SK-N-SH (cell line): ENCODE results near the gene MANSC1.

ENCODE experiments used
- EP300 ChIP-seq, 2 experiments: IDR thresholded peaks; 2 replicates each; pipeline versions ENCODE4 v1.4.0 to v1.6.1; 2012; ENCODE audit warnings: borderline replicate concordance in 1 of 2, low read depth in 1 of 2, low read length in 1 of 2
- PBX3 ChIP-seq: IDR thresholded peaks from 2 replicates; pipeline ENCODE4; 2012
- RAD21 ChIP-seq: IDR thresholded peaks from 2 replicates; pipeline ENCODE4 v1.6.1; 2012; ENCODE audit warnings: mild to moderate bottlenecking, low read length
- SIN3A ChIP-seq: IDR thresholded peaks from 2 replicates; pipeline ENCODE4 v1.6.1; 2012; ENCODE audit warnings: low read depth, mild to moderate bottlenecking, low read length, moderate library complexity, borderline replicate concordance
- TAF1 ChIP-seq: IDR thresholded peaks from 2 replicates; pipeline ENCODE4 v1.6.1; 2012; ENCODE audit warnings: low read depth, mild to moderate bottlenecking, low read length, moderate library complexity, borderline replicate concordance
- USF2 ChIP-seq: fragments of 150-350 bp; IDR thresholded peaks from 2 replicates; pipeline ENCODE4 v1.6.1; 2017; ENCODE audit warnings: antibody characterized with exemption, low read length, low read depth, borderline replicate concordance
- TF ChIP-seq, protein P1 (sequence below): fragments of 200-600 bp; sonication (generic); IDR thresholded peaks from 2 replicates; pipeline ENCODE4 v1.6.1; 2017; ENCODE audit warnings: antibody characterized with exemption, mild to moderate bottlenecking, moderate library complexity

DNA sequence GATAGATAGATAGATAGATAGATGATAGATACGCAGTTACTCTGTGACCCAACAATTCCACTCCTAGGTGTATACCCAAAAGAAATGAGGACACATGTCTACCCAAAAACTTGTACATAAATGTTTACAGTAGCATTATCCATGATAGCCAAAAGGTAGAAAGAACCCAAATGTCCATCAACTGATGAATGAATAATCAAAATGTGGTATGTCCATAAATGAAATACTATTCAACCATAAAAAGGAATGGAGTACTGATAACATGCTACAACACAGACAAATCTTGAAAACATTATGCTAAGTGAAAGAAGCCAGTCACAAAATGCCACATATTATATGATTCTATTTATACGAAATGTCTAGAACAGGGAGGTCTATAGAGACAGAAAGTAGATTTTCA lies 47.1 kb downstream of the MANSC1 start:
- TF ChIP-seq, protein P1, sequence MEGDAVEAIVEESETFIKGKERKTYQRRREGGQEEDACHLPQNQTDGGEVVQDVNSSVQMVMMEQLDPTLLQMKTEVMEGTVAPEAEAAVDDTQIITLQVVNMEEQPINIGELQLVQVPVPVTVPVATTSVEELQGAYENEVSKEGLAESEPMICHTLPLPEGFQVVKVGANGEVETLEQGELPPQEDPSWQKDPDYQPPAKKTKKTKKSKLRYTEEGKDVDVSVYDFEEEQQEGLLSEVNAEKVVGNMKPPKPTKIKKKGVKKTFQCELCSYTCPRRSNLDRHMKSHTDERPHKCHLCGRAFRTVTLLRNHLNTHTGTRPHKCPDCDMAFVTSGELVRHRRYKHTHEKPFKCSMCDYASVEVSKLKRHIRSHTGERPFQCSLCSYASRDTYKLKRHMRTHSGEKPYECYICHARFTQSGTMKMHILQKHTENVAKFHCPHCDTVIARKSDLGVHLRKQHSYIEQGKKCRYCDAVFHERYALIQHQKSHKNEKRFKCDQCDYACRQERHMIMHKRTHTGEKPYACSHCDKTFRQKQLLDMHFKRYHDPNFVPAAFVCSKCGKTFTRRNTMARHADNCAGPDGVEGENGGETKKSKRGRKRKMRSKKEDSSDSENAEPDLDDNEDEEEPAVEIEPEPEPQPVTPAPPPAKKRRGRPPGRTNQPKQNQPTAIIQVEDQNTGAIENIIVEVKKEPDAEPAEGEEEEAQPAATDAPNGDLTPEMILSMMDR, result no peak
- TF ChIP-seq RAD21 (no peak), TAF1 (no peak), EP300 (IDR thresholded peaks at IDR 0.05; ENCODE audit: borderline replicate concordance in 1 of 2, low read depth in 1 of 2, low read length in 1 of 2) (no peak), PBX3 (no peak), USF2 (no peak), SIN3A (no peak)
